Liver (tissue), 9 donors: ENCODE measurements around the gene SPARC. TPM values are rescaled to one million over a fixed set of nuclear protein-coding genes. Genes with fewer than 3 reads are reported as not detected.

Experiments used
- DNase-seq: peaks from one replicate; pipeline ENCODE4 v3.0.0-alpha.2; 2017; ENCODE audit warnings: low spot score
- H3K27ac ChIP-seq, 2 donors: one replicate each; pipeline ENCODE4 v1.7.0; 2013; ENCODE audit warnings: inconsistent platforms in 2 of 2, low read length in 2 of 2, control low read depth in 1 of 2, low read depth in 1 of 2, mild to moderate bottlenecking in 1 of 2
- H3K27me3 ChIP-seq, 4 donors: one replicate each; pipeline versions ENCODE4 v1.6.1 to v1.7.0; 2013; ENCODE audit warnings: low read length in 3 of 4, inconsistent platforms in 1 of 4, mild to moderate bottlenecking in 1 of 4, moderate library complexity in 1 of 4; ENCODE audit not compliant: control insufficient read depth in 4 of 4, insufficient read depth in 4 of 4
- H3K36me3 ChIP-seq, 4 donors: one replicate each; pipeline versions ENCODE4 v1.6.1 to v1.7.0; 2013; ENCODE audit warnings: low read length in 3 of 4, mild to moderate bottlenecking in 3 of 4, low read depth in 1 of 4, moderate library complexity in 1 of 4; ENCODE audit not compliant: control insufficient read depth in 4 of 4, insufficient read depth in 3 of 4
- H3K4me1 ChIP-seq, 4 donors: one replicate each; pipeline versions ENCODE4 v1.6.1 to v1.7.0; 2013; ENCODE audit warnings: low read length in 3 of 4, mild to moderate bottlenecking in 3 of 4, moderate library complexity in 1 of 4; ENCODE audit not compliant: control insufficient read depth in 4 of 4, insufficient read depth in 4 of 4
- H3K4me3 ChIP-seq, 3 donors: one replicate each; pipeline versions ENCODE4 v1.6.1 to v1.7.0; 2013; ENCODE audit warnings: low read length in 3 of 3, control low read depth in 1 of 3, low read depth in 1 of 3, mild to moderate bottlenecking in 1 of 3
- H3K9ac ChIP-seq, 2 donors: one replicate each; pipeline ENCODE4 v1.7.0; 2013; ENCODE audit warnings: low read length in 2 of 2, mild to moderate bottlenecking in 2 of 2, moderate library complexity in 2 of 2, control low read depth in 1 of 2, low read depth in 1 of 2
- H3K9me3 ChIP-seq, 4 donors: one replicate each; pipeline versions ENCODE4 v1.6.1 to v1.7.0; 2013; ENCODE audit warnings: low read length in 3 of 4; ENCODE audit not compliant: control insufficient read depth in 4 of 4
- EGR1 ChIP-seq, 2 donors: IDR thresholded peaks; 2 replicates each; pipeline ENCODE4 v1.6.1; 2016 to 2018; ENCODE audit warnings: antibody characterized with exemption in 2 of 2, low read depth in 2 of 2
- FOXA1 ChIP-seq: IDR thresholded peaks from 2 replicates; pipeline ENCODE4 v1.6.1; 2016; ENCODE audit warnings: antibody characterized with exemption
- FOXA2 ChIP-seq: IDR thresholded peaks from 2 replicates; pipeline ENCODE4 v1.6.1; 2016; ENCODE audit warnings: antibody characterized with exemption
- GABPA ChIP-seq, 2 donors: IDR thresholded peaks in 1 of 2; conservative IDR thresholded peaks in 1 of 2; 2 replicates each; pipeline ENCODE4 v1.6.1; 2016; ENCODE audit warnings: antibody characterized with exemption in 2 of 2, mild to moderate bottlenecking in 1 of 2, moderate library complexity in 1 of 2
- HNF4A ChIP-seq, 2 donors: conservative IDR thresholded peaks; 2 replicates each; pipeline ENCODE4 v1.6.1; 2016; ENCODE audit warnings: antibody characterized with exemption in 2 of 2, mild to moderate bottlenecking in 2 of 2
- HNF4G ChIP-seq: IDR thresholded peaks from 2 replicates; pipeline ENCODE4 v1.6.1; 2016; ENCODE audit warnings: antibody characterized with exemption
- JUND ChIP-seq, 2 donors: IDR thresholded peaks; 2 replicates each; pipeline ENCODE4 v1.6.1; 2016; ENCODE audit warnings: antibody characterized with exemption in 2 of 2
- NR2F2 ChIP-seq: IDR thresholded peaks from 2 replicates; pipeline ENCODE4 v1.6.1; 2016; ENCODE audit warnings: antibody characterized with exemption
- RAD21 ChIP-seq, 2 donors: IDR thresholded peaks; 2 replicates each; pipeline ENCODE4 v1.6.1; 2016; ENCODE audit warnings: antibody characterized with exemption in 2 of 2, mild to moderate bottlenecking in 2 of 2
- RXRA ChIP-seq, 2 donors: IDR thresholded peaks; 2 replicates each; pipeline ENCODE4 v1.6.1; 2017 to 2018; ENCODE audit warnings: antibody characterized with exemption in 2 of 2, mild to moderate bottlenecking in 1 of 2
- SP1 ChIP-seq: IDR thresholded peaks from 2 replicates; pipeline ENCODE4 v1.6.1; 2018; ENCODE audit warnings: antibody characterized with exemption, mild to moderate bottlenecking
- TAF1 ChIP-seq: conservative IDR thresholded peaks from 2 replicates; pipeline ENCODE4 v1.6.1; 2016; ENCODE audit warnings: antibody characterized with exemption, mild to moderate bottlenecking
- WGBS: extraction: QIAGEN DNeasy Blood & Tissue Kit; methylation state at CpG from one replicate; pipeline ENCODE4 v1.1.7; 2013; 5-methylcytosine and 5-hydroxymethylcytosine counted together
- polyA plus RNA-seq, 2 donors: library from polyadenylated mRNA; stranded (reverse) in 1 of 2; unstranded in 1 of 2; fragments of 200-250 nt in 1 of 2; fragments of >200 nt in 1 of 2; fragmentation: Nextera tagmentation in 1 of 2; extraction: Ambion mirVana in 1 of 2; gene quantifications; one replicate each; pipeline versions ENCODE4 v1.2.1 to v1.2.3, GENCODE V29; 2013 to 2015
- total RNA-seq, 2 donors: library from RNA; depleted of rRNA; stranded (reverse); fragments of >200 nt; gene quantifications; one replicate each; pipeline ENCODE4 v1.2.3, GENCODE V29; 2014
- TF ChIP-seq, protein P1 (sequence below): IDR thresholded peaks from 2 replicates; pipeline ENCODE4 v1.6.1; 2016; ENCODE audit warnings: antibody characterized with exemption, mild to moderate bottlenecking
- TF ChIP-seq, protein P2 (sequence below): IDR thresholded peaks from 2 replicates; pipeline ENCODE4 v1.6.1; 2016; ENCODE audit warnings: antibody characterized with exemption
- TF ChIP-seq, protein P3 (sequence below): IDR thresholded peaks from 2 replicates; pipeline ENCODE4 v1.6.1; 2016; ENCODE audit warnings: antibody characterized with exemption
- TF ChIP-seq, protein P4 (sequence below): IDR thresholded peaks from 2 replicates; pipeline ENCODE4 v1.6.1; 2016; ENCODE audit warnings: antibody characterized with exemption
- TF ChIP-seq, protein P5 (sequence below): fragments of 150-350 bp; IDR thresholded peaks from 2 replicates; pipeline ENCODE4 v1.5.1; 2017; ENCODE audit warnings: improper control_type of control experiment, low read depth, low read length; ENCODE audit not compliant: missing input control
- donor health status: healthy.
- donor health status: healthy.
- donor health status: healthy.
- donor health status: healthy.
- donor health status: healthy.

The SPARC gene
- total and polyA plus RNA-seq, 4 donors: 96.6 to 269 (median 110) TPM

DNA sequence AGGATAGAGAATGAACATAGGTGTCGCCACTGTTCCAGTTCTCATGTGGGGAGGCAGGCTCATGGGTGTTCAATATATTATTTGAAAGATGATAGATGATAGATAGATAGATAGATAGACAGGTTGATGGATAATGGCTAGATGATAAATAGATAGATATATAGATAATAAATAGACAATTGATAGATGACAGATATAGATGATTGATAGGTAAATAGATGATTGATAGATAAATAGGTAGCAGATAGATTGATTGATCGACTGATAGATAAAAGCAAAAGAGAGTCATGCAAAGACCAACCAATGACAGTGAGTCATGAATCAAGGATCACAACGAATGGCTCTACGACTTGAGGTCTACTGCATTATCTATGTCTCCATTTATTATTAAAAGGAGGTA, 30.4 kb downstream of the SPARC start:
- Histone ChIP-seq H3K4me3 (no peak overlapping the region), H3K9me3 (no peaks in the 10 kb centered on the region), H3K4me1 (peaks cover 0 to 3% (median 0%) of the 10 kb centered on the region in 4 donors), H3K9ac (no peak overlapping the region), H3K36me3 (no peaks in the 10 kb centered on the region), H3K27me3 (no peaks in the 10 kb centered on the region), H3K27ac (no peak overlapping the region)
- WGBS: 88% methylated on average over 4 of the region's 4 CpGs
- DNase-seq: no peak
- TF ChIP-seq, protein P1, sequence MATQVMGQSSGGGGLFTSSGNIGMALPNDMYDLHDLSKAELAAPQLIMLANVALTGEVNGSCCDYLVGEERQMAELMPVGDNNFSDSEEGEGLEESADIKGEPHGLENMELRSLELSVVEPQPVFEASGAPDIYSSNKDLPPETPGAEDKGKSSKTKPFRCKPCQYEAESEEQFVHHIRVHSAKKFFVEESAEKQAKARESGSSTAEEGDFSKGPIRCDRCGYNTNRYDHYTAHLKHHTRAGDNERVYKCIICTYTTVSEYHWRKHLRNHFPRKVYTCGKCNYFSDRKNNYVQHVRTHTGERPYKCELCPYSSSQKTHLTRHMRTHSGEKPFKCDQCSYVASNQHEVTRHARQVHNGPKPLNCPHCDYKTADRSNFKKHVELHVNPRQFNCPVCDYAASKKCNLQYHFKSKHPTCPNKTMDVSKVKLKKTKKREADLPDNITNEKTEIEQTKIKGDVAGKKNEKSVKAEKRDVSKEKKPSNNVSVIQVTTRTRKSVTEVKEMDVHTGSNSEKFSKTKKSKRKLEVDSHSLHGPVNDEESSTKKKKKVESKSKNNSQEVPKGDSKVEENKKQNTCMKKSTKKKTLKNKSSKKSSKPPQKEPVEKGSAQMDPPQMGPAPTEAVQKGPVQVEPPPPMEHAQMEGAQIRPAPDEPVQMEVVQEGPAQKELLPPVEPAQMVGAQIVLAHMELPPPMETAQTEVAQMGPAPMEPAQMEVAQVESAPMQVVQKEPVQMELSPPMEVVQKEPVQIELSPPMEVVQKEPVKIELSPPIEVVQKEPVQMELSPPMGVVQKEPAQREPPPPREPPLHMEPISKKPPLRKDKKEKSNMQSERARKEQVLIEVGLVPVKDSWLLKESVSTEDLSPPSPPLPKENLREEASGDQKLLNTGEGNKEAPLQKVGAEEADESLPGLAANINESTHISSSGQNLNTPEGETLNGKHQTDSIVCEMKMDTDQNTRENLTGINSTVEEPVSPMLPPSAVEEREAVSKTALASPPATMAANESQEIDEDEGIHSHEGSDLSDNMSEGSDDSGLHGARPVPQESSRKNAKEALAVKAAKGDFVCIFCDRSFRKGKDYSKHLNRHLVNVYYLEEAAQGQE: no peak
- TF ChIP-seq, protein P2, sequence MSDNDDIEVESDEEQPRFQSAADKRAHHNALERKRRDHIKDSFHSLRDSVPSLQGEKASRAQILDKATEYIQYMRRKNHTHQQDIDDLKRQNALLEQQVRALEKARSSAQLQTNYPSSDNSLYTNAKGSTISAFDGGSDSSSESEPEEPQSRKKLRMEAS: no peak
- TF ChIP-seq HNF4G (no peak), FOXA1 (no peak), GABPA (IDR thresholded peaks at IDR 0.05 in 1 of 2, conservative IDR thresholded peaks at IDR 0.05 in 1 of 2) (no peak), SP1 (no peak), TAF1 (no peak)

DNA sequence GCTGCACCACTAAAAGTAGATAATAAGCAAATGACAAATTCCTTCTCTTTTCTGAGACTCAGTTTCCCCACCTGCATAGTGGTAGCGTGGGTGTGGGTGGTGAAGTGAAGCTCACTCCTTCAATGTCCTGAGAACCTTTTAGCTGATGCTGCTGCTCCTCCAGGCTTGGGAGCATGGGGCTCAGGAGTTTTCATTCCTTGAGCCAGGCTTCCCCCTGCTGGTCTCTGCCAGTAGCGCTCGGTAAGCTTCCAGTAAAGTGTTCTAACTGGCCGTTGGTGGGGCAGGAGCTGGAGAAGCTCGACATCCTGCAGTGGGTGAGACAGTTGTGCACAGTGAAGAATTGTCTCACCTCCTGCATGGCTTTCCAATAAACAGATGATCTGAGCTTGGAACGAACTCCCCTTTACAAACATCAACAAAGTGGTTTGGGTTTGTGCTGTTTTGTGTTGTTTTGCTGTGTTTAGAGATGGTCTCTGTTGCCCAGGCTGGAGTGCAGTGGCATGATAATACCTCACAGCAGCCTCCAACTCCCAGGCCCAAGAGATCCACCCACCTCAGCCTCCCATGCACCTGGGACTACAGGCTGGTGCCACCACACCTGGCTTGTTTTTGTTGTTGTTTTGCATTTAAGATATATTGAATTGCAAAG, 34.6 kb downstream of the SPARC start:
- Histone ChIP-seq H3K27me3 (no peaks in the 10 kb centered on the region), H3K36me3 (no peaks in the 10 kb centered on the region), H3K27ac (no peak overlapping the region), H3K9ac (no peak overlapping the region), H3K4me3 (no peak overlapping the region), H3K4me1 (peaks cover 0 to 3% (median 0%) of the 10 kb centered on the region in 4 donors), H3K9me3 (no peaks in the 10 kb centered on the region)
- TF ChIP-seq FOXA1 (no peak), RXRA (IDR thresholded peaks at IDR 0.05) (no peak), TAF1 (no peak), FOXA2 (no peak), JUND (IDR thresholded peaks at IDR 0.05) (no peak), SP1 (no peak), RAD21 (IDR thresholded peaks at IDR 0.05) (peak; percentile 92 to 95), NR2F2 (no peak), HNF4A (conservative IDR thresholded peaks at IDR 0.05) (no peak), EGR1 (IDR thresholded peaks at IDR 0.05; ENCODE audit: low read depth in 2 of 2) (no peak), HNF4G (no peak), GABPA (IDR thresholded peaks at IDR 0.05 in 1 of 2, conservative IDR thresholded peaks at IDR 0.05 in 1 of 2) (no peak)
- TF ChIP-seq, protein P3, sequence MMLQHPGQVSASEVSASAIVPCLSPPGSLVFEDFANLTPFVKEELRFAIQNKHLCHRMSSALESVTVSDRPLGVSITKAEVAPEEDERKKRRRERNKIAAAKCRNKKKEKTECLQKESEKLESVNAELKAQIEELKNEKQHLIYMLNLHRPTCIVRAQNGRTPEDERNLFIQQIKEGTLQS: no peak
- TF ChIP-seq, protein P2: no peak
- TF ChIP-seq, protein P4, sequence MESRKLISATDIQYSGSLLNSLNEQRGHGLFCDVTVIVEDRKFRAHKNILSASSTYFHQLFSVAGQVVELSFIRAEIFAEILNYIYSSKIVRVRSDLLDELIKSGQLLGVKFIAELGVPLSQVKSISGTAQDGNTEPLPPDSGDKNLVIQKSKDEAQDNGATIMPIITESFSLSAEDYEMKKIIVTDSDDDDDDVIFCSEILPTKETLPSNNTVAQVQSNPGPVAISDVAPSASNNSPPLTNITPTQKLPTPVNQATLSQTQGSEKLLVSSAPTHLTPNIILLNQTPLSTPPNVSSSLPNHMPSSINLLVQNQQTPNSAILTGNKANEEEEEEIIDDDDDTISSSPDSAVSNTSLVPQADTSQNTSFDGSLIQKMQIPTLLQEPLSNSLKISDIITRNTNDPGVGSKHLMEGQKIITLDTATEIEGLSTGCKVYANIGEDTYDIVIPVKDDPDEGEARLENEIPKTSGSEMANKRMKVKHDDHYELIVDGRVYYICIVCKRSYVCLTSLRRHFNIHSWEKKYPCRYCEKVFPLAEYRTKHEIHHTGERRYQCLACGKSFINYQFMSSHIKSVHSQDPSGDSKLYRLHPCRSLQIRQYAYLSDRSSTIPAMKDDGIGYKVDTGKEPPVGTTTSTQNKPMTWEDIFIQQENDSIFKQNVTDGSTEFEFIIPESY: no peak
- TF ChIP-seq, protein P1: no peak
- TF ChIP-seq, protein P5, sequence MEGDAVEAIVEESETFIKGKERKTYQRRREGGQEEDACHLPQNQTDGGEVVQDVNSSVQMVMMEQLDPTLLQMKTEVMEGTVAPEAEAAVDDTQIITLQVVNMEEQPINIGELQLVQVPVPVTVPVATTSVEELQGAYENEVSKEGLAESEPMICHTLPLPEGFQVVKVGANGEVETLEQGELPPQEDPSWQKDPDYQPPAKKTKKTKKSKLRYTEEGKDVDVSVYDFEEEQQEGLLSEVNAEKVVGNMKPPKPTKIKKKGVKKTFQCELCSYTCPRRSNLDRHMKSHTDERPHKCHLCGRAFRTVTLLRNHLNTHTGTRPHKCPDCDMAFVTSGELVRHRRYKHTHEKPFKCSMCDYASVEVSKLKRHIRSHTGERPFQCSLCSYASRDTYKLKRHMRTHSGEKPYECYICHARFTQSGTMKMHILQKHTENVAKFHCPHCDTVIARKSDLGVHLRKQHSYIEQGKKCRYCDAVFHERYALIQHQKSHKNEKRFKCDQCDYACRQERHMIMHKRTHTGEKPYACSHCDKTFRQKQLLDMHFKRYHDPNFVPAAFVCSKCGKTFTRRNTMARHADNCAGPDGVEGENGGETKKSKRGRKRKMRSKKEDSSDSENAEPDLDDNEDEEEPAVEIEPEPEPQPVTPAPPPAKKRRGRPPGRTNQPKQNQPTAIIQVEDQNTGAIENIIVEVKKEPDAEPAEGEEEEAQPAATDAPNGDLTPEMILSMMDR: peak; percentile 80
- 2% methylated on average over 6 of the region's 6 CpGs for WGBS
- DNase-seq: peak; percentile 75
